AG10803 (cell line): ENCODE results near the gene CCDC137.
A peak's percentile ranks its signal among the peaks of the same experiment; 100 is the strongest.

Experiments used
- DNase-seq: peaks from one replicate; pipeline ENCODE4 v3.0.0; 2010; ENCODE audit warnings: low read depth
- H3K4me3 ChIP-seq: 2 replicates; pipeline ENCODE4 v1.5.1; 2011; ENCODE audit warnings: mild to moderate bottlenecking, low read length, control low read depth
- TF ChIP-seq, protein P1 (sequence below): conservative IDR thresholded peaks from 2 replicates; pipeline ENCODE4 v1.5.1; 2011; ENCODE audit warnings: mild to moderate bottlenecking, low read length, control low read depth, inconsistent platforms

Gene CCDC137

DNA sequence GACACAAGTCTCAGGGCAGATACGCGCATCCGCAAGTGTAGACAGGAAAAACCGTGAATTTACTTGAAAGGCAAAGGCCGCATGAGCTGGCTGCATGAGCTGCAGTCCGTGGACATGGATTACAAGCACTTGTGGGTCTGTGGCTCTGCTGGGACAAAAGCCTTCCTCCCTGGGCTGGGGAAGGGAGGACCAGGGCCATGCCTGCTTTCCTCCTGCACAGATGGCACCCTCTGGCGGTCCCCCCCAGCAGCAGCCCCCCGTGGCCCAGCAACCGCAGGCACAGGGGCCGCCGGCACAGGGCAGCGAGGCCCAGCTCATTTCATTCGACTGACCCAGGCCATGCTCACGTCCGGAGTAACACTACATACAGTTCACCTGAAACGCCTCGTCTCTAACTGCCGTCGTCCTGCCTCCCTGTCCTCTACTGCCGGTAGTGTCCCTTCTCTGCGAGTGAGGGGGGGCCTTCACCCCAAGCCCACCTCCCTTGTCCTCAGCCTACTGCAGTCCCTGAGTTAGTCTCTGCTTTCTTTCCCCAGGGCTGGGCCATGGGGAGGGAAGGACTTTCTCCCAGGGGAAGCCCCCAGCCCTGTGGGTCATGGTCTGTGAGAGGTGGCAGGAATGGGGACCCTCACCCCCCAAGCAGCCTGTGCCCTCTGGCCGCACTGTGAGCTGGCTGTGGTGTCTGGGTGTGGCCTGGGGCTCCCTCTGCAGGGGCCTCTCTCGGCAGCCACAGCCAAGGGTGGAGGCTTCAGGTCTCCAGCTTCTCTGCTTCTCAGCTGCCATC, 34.9 kb downstream of the CCDC137 start:
- H3K4me3 ChIP-seq = peak overlapping the region; percentile 89
- TF ChIP-seq, protein P1, sequence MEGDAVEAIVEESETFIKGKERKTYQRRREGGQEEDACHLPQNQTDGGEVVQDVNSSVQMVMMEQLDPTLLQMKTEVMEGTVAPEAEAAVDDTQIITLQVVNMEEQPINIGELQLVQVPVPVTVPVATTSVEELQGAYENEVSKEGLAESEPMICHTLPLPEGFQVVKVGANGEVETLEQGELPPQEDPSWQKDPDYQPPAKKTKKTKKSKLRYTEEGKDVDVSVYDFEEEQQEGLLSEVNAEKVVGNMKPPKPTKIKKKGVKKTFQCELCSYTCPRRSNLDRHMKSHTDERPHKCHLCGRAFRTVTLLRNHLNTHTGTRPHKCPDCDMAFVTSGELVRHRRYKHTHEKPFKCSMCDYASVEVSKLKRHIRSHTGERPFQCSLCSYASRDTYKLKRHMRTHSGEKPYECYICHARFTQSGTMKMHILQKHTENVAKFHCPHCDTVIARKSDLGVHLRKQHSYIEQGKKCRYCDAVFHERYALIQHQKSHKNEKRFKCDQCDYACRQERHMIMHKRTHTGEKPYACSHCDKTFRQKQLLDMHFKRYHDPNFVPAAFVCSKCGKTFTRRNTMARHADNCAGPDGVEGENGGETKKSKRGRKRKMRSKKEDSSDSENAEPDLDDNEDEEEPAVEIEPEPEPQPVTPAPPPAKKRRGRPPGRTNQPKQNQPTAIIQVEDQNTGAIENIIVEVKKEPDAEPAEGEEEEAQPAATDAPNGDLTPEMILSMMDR = no peak
- no peak for DNase-seq

DNA sequence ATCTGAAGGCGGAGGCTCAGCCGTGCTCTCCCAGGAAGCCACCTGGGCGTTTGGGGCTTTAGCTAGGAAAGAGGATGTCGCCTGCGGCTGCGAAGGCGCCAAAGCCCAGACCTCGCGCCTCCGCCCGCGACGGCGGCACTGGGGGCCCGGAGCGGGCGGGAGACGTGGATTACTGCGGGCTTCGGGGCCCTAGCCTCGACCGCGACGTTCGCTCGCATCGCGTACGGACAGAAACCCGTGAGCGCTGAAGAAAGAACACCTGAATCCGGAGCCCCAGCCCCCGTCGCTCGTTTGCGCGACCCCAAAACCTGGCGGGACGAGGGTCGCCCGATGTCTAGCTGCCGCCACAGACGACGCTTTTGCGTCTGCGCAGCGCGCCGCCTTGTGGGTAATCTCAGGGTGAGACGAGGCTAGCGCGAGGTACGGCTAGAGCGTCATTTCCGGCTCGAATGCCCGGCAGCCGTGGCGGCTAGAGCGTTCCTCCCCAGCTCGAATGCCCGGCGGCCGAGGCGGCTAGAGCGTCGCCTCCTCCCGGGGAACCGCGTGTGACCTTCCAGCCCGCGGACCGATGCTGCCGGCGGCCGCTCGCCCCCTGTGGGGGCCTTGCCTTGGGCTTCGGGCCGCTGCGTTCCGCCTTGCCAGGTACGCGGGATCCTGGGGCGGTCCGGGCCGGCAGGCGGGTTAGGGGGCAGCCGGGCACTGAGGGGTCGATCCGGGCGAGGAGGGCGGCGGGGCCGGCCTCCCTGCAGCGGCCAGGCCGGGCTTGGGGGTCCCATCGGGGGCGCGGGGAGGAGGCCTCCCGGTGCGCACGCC, 36.6 kb downstream of the CCDC137 start, which contains the start of gene MRPL12:
Gene MRPL12, plus strand, starts transcription at position 434 of the 813 bp plus-strand sequence. Its CDS starts 135 bp downstream, at position 569.
- TF ChIP-seq, protein P1 = peak; percentile 23
- peak within 1 kb of the TSS; percentile 89 for H3K4me3 ChIP-seq
- peak; percentile 89 for DNase-seq

DNA sequence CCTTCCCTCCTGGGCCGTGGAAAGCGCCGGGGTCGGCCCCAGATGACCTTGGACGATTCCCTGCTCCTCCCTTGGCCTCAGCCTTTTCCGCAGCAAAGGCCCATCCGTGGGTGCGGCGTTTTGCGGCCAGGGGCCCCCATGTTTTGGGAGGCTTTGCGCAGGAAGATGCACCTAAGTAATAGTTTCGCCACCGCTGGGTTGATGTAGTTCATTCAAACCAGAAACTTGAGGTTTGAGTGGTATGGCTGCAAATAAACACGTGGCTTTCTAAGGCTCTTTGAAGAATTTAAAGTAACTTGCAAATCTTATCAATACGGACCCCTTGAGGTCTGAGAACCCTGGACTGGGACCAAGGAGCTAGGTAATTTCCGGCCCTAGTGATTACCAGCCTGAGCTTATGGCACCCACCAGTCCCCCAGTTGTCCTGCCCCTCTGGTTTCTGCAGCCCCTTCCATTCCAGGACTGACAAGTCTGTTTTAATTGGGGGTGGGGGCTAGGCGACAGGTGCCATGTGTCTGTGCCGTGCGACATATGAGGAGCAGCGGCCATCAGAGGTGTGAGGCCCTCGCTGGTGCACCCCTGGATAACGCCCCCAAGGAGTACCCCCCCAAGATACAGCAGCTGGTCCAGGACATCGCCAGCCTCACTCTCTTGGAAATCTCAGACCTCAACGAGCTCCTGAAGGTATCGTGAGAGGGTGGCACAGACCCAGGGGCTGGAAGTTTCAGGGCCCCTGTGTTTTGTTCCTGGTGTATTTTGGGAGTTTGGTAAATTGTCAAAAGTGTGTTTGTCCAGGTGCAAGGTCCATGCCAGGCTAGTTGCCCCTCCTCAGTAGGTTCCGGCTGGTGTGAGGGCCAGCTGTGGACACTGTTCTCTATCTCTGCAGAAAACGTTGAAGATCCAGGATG, 37.5 kb downstream of the CCDC137 start:
- DNase-seq = no peak
- H3K4me3 ChIP-seq = peak overlapping the region; percentile 89
- TF ChIP-seq, protein P1 = no peak

DNA sequence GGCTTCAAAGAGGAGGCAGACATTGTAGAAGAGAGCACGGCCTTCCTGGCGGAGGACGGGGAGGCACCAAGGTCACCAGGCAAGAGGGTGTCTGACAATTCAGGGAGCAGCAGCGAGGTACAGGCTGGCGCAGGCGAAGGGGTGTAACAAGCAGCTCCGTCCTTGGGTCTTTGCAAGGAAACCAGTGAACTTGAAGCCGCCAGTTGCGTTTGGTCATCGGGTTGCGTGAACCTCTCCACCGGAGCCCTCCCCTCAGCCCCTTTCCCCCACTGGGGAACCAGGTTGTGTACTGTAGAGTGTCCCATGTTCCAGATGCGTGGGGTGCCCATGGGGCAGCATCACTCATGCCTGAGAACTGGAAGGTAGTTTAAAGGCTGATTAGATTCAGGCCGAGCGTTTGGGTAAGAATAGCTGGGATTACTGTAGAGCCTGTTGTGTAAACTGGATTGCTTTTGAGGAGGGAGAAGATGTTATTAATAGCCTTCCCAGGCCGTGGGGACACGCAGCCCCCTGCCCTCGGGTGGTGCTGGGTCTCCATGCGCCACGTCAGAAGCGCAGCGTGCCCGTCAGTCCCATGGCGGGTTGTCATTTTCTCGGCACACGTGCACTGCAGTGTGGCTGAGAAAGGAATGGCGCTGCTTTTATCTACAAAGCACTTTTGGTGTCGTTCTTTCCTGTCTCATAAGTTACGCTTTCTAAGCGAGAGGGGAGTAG, 39.1 kb downstream of the CCDC137 start:
- TF ChIP-seq, protein P1 = no peak
- no peak overlapping the region for H3K4me3 ChIP-seq
- DNase-seq = no peak

DNA sequence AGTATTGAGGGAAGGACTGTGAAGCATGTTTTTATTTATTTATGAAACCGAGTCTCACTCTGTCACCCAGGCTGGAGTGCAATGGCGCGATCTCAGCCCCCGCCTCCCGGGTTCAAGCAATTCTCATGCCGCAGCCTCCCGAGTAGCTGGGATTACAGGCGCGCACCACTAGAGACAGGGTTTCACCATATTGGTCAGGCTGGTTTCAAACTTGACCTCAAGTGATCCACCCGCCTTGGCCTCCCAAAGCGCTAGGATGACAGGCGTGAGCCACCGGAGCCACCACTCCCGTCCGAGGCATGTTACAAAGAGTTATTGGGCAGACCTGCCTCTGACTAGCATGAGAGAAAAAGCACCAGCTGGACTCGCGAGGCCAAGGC, 39.7 kb downstream of the CCDC137 start:
- H3K4me3 ChIP-seq = no peak overlapping the region
- TF ChIP-seq, protein P1 = no peak
- no peak for DNase-seq

DNA sequence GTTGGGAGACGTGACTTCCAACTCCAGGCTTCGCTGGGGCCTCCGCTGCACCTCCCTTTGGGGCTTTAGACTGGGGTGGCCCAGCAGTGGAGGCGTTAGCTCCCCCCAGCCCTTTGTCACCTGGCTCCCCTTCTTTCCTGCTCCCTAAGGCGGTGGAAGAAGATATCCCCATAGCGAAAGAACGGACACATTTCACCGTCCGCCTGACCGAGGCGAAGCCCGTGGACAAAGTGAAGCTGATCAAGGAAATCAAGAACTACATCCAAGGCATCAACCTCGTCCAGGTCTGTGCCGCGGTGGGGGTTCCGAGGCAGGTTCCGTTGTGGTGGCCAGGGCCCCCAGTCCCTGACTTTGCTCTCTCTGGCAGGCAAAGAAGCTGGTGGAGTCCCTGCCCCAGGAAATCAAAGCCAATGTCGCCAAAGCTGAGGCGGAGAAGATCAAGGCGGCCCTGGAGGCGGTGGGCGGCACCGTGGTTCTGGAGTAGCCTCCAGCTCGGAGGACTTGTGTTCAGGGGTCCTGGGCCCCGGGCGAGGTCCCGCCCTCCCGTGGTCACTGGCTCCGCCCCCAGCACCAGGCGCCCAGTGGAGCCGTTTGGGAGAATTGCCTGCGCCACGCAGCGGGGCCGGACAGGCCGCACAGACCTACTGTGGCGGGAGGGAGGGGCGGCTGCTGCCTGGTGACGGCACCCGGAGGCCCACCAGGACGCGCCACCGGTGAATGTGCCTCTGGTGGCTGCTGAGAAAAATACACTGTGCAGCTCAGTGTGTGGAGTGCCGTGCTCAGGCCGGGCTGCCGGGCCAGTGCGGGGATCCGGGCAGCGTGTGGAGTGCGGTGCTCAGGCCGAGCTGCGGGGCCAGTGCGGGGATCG, 40.5 kb downstream of the CCDC137 start:
- DNase-seq = no peak
- no peak overlapping the region for H3K4me3 ChIP-seq
- TF ChIP-seq, protein P1 = no peak
